HG02588 (cell line): ENCODE measurements around the gene SYNGR1.

Experiments
- ATAC-seq: cut with Tn5 transposase; IDR thresholded peaks from one replicate; pipeline ENCODE4 v1.9.1; 2021; ENCODE audit warnings: mild to moderate bottlenecking, moderate library complexity; ENCODE audit not compliant: unreplicated experiment

SYNGR1 gene

GRCh38 chr22:39368461-39368911 is 18.7 kb downstream of the SYNGR1 start:
- ATAC-seq, result no peak

- ATAC-seq, result no peak
Measured at GRCh38 chr22:39369186-39369585, 19.4 kb downstream of the SYNGR1 start.

GRCh38 chr22:39369586-39369985 is 19.8 kb downstream of the SYNGR1 start:
- ATAC-seq, result no peak

GRCh38 chr22:39371732-39372131 is 21.9 kb downstream of the SYNGR1 start:
- ATAC-seq, result no peak

GRCh38 chr22:39374191-39374590 is 24.4 kb downstream of the SYNGR1 start:
- ATAC-seq, result no peak

- no peak for ATAC-seq
Measured at GRCh38 chr22:39374801-39375200, 25.0 kb downstream of the SYNGR1 start.

- no peak for ATAC-seq
Measured at GRCh38 chr22:39375646-39376045, 25.9 kb downstream of the SYNGR1 start.

- no peak for ATAC-seq
Measured at GRCh38 chr22:39379756-39380730, 30.3 kb downstream of the SYNGR1 start.

GRCh38 chr22:39381009-39381755 is 31.4 kb downstream of the SYNGR1 start:
- no peak for ATAC-seq

GRCh38 chr22:39381930-39382329 is 32.1 kb downstream of the SYNGR1 start:
- ATAC-seq, result no peak

GRCh38 chr22:39382410-39382809 is 32.6 kb downstream of the SYNGR1 start:
- ATAC-seq, result peak; percentile 74

- no peak for ATAC-seq
Measured at GRCh38 chr22:39383841-39384625, 34.2 kb downstream of the SYNGR1 start.

- ATAC-seq, result no peak
Measured at GRCh38 chr22:39384750-39385480, 35.1 kb downstream of the SYNGR1 start.

GRCh38 chr22:39388261-39389011 is 38.6 kb downstream of the SYNGR1 start:
- ATAC-seq, result no peak

GRCh38 chr22:39389420-39389819 is 39.6 kb downstream of the SYNGR1 start:
- ATAC-seq, result no peak

GRCh38 chr22:39392341-39392948 is 42.7 kb downstream of the SYNGR1 start:
- no peak for ATAC-seq

GRCh38 chr22:39395936-39396796 is 46.4 kb downstream of the SYNGR1 start:
- ATAC-seq, result no peak

GRCh38 chr22:39396797-39397195 is 47.0 kb downstream of the SYNGR1 start:
- ATAC-seq, result no peak
